ENCODE results near the gene KAZALD1. TPM values are rescaled to one million over a fixed set of nuclear protein-coding genes. Genes with fewer than 3 reads are reported as not detected.
"Not testable (repeated sequence)": the region's sequence is repeated elsewhere in the genome, so short reads cannot be mapped to it uniquely, and the experiment has no call there.

Gene KAZALD1
- polyA plus RNA-seq, 2 of the 4 experiments (the other 2 are of a cell fraction): 4.3 to 4.5 TPM

- FAIRE-seq (no peak), ATAC-seq (peak; percentile 51 to 59), DNase-seq (ENCODE audit: low read depth in 1 of 2, low spot score in 1 of 2) (peak; percentile 53 to 65)
- Histone ChIP-seq H3K4me2 (peak overlapping the region; percentile 96), H3K9me3 (no peaks in the 10 kb centered on the region), H3K4me1 (peaks cover 27% of the 10 kb centered on the region), H3K27ac (peak overlapping the region; percentile 75 to 92), H3K4me3 (peak overlapping the region; percentile 77)
- ChIA-PET CTCF (interaction anchor here (1.0 to 59.3 kb wide), 7 partner anchors 8 to 110 kb away, joined by 5 to 2364 read pairs (median 73); partner anchors contain the start of genes KAZALD1, LZTS2 and SEMA4G), POLR2A (interaction anchor here (0.6 to 2.3 kb wide), 5 partner anchors 10 to 772 kb away, joined by 3 to 18 read pairs (median 4); no protein-coding TSS in a partner anchor)
- WGBS (ENCODE audit: missing lambda C conversion rate): 6% methylated on average over 6 of the region's 6 CpGs
- no peak for TF ChIP-seq TP53 (CRISPR knock-in tag; IDR thresholded peaks at IDR 0.05)
- TF ChIP-seq HMGXB4 (CRISPR knock-in tag; IDR thresholded peaks at IDR 0.05; ENCODE audit: borderline replicate concordance): no peak
- 0 out of 2 replicates have a peak, but pooled peaks have one; percentile 28 for TF ChIP-seq MAX (IDR thresholded peaks at IDR 0.05)
- TF ChIP-seq GATA3 (IDR thresholded peaks at IDR 0.05; ENCODE audit: borderline replicate concordance): peak; percentile 75
- TF ChIP-seq FOSL2 (IDR thresholded peaks at IDR 0.05): no peak
- TF ChIP-seq FOSL2 (CRISPR knock-in tag; IDR thresholded peaks at IDR 0.05): peak; percentile 39; the same call in 1 of the 2 replicates
- no peak for TF ChIP-seq JUNB (IDR thresholded peaks at IDR 0.05)
These were observed 29.1 kb upstream of the KAZALD1 start for GRCh38 chr10:101032637-101033224.

- Histone ChIP-seq H3K4me1 (peaks cover 27% of the 10 kb centered on the region), H3K27ac (peak overlapping the region; percentile 75 to 92), H3K4me2 (peak overlapping the region; percentile 96), H3K4me3 (peak overlapping the region; percentile 77), H3K9me3 (no peaks in the 10 kb centered on the region)
- ChIA-PET CTCF (interaction anchor here (1.0 to 59.3 kb wide), 5 partner anchors 9 to 109 kb away, joined by 6 to 2364 read pairs (median 145); partner anchors contain the start of genes KAZALD1 and LZTS2), POLR2A (interaction anchor here (1.4 kb wide), 1 partner anchor 19 kb away, joined by 3 read pairs; no protein-coding TSS in a partner anchor)
- WGBS (ENCODE audit: missing lambda C conversion rate): 69% methylated on average over 3 of the region's 3 CpGs
- TF ChIP-seq CHD4 (IDR thresholded peaks at IDR 0.05; ENCODE audit: borderline replicate concordance) (no peak), PBX3 (IDR thresholded peaks at IDR 0.05) (no peak), HOXB5 (CRISPR knock-in tag; IDR thresholded peaks at IDR 0.05) (no peak), RFX5 (IDR thresholded peaks at IDR 0.05) (no peak), EHMT2 (IDR thresholded peaks at IDR 0.05; ENCODE audit: low read depth) (no peak), USF2 (IDR thresholded peaks at IDR 0.05) (no peak), CBX2 (IDR thresholded peaks at IDR 0.05; ENCODE audit: borderline replicate concordance, low read depth) (no peak), EHF (CRISPR knock-in tag; IDR thresholded peaks at IDR 0.05) (no peak), ZNF302 (CRISPR knock-in tag; IDR thresholded peaks at IDR 0.05) (no peak), ZSCAN20 (CRISPR knock-in tag; IDR thresholded peaks at IDR 0.05) (no peak), RCOR1 (IDR thresholded peaks at IDR 0.05; ENCODE audit: low read depth, low read length) (no peak), SREBF2 (IDR thresholded peaks at IDR 0.05) (no peak), BCL3 (IDR thresholded peaks at IDR 0.05) (no peak), E2F6 (IDR thresholded peaks at IDR 0.05; ENCODE audit: borderline replicate concordance, low read depth) (no peak), CHD2 (IDR thresholded peaks at IDR 0.05; ENCODE audit: low read length, partially characterized antibody) (no peak)
- ATAC-seq: no peak
- no peak for FAIRE-seq
- DNase-seq (ENCODE audit: low read depth in 1 of 2, low spot score in 1 of 2): no peak
These were observed 28.5 kb upstream of the KAZALD1 start for GRCh38 chr10:101033276-101033675.

- not testable (repeated sequence) for FAIRE-seq; H3K4me3 ChIP-seq; DNase-seq (ENCODE audit: low read depth in 1 of 2, low spot score in 1 of 2); H3K27ac ChIP-seq; H3K9me3 ChIP-seq; ATAC-seq; H3K4me2 ChIP-seq
- ChIA-PET CTCF (interaction anchor here (1.0 to 59.3 kb wide), 5 partner anchors 17 to 108 kb away, joined by 4 to 2364 read pairs (median 145); partner anchors contain the start of genes KAZALD1 and LZTS2), POLR2A (interaction anchor here (1.1 kb wide), 1 partner anchor 9 kb away, joined by 3 read pairs; no protein-coding TSS in a partner anchor)
- WGBS (ENCODE audit: missing lambda C conversion rate): 92% methylated on average over 4 of the region's 4 CpGs
- peaks cover 19% of the 10 kb centered on the region for H3K4me1 ChIP-seq
These were observed 27.4 kb upstream of the KAZALD1 start for GRCh38 chr10:101034404-101034803.
